Neural progenitor cell (in vitro differentiated cells): ENCODE measurements around the gene CLSTN3. TPM values are rescaled to one million over a fixed set of nuclear protein-coding genes. Genes with fewer than 3 reads are reported as not detected.
A peak's percentile ranks its signal among the peaks of the same experiment; 100 is the strongest.

Experiments used
- DNase-seq: peaks from one replicate; pipeline ENCODE4 v3.0.0-alpha.2; 2016; ENCODE audit warnings: low spot score
- H2AFZ ChIP-seq: fragments of 200-600 bp; sonication (generic); replicated peaks from 2 replicates; pipeline ENCODE4 v1.6.1; 2016; ENCODE audit warnings: antibody characterized with exemption
- H3F3A ChIP-seq: fragments of 200-600 bp; sonication (generic); 2 replicates; pipeline ENCODE4 v1.6.1; 2016; ENCODE audit warnings: antibody characterized with exemption, low read depth
- H3K27ac ChIP-seq: fragments of 200-600 bp; sonication (generic); 2 replicates; pipeline ENCODE4 v1.5.1; 2016; ENCODE audit warnings: mild to moderate bottlenecking
- H3K27me3 ChIP-seq: fragments of 200-600 bp; sonication (generic); 2 replicates; pipeline ENCODE4 v1.6.1; 2016; ENCODE audit warnings: mild to moderate bottlenecking, moderate library complexity
- H3K36me3 ChIP-seq: fragments of 200-600 bp; sonication (generic); 2 replicates; pipeline ENCODE4 v1.5.1; 2016
- H3K4me1 ChIP-seq: fragments of 200-600 bp; sonication (generic); 2 replicates; pipeline ENCODE4 v1.6.1; 2016; ENCODE audit warnings: mixed run types
- H3K4me2 ChIP-seq: fragments of 200-600 bp; sonication (generic); 2 replicates; pipeline ENCODE4 v1.6.1; 2016
- H3K4me3 ChIP-seq: fragments of 200-600 bp; sonication (generic); 2 replicates; pipeline ENCODE4 v1.5.1; 2016
- H3K79me2 ChIP-seq: fragments of 200-600 bp; sonication (generic); 2 replicates; pipeline ENCODE4 v1.6.1; 2016; ENCODE audit warnings: low read depth
- H3K9ac ChIP-seq: fragments of 200-600 bp; sonication (generic); 2 replicates; pipeline ENCODE4 v1.6.1; 2016
- H3K9me3 ChIP-seq: fragments of 200-600 bp; sonication (generic); 2 replicates; pipeline ENCODE4 v1.5.1; 2016; ENCODE audit warnings: low read depth
- H4K20me1 ChIP-seq: fragments of 200-600 bp; sonication (generic); 2 replicates; pipeline ENCODE4 v1.6.1; 2016; ENCODE audit warnings: low read depth
- H3K27ac Mint-ChIP-seq: 3 replicates; pipeline ENCODE4 v1.8.0; 2021; ENCODE audit warnings: mixed read lengths
- H3K27me3 Mint-ChIP-seq: 2 replicates; pipeline ENCODE4 v1.8.0; 2022; ENCODE audit warnings: low read depth, mild to moderate bottlenecking, inconsistent platforms, moderate library complexity, mixed read lengths; ENCODE audit not compliant: insufficient read depth
- H3K36me3 Mint-ChIP-seq: 3 replicates; pipeline ENCODE4 v1.8.0; 2021; ENCODE audit warnings: mixed read lengths
- H3K4me1 Mint-ChIP-seq: 3 replicates; pipeline ENCODE4 v1.8.0; 2021; ENCODE audit warnings: mixed read lengths
- H3K4me3 Mint-ChIP-seq: 3 replicates; pipeline ENCODE4 v1.8.0; 2021; ENCODE audit warnings: mild to moderate bottlenecking, moderate library complexity, mixed read lengths
- H3K9me3 Mint-ChIP-seq: 3 replicates; pipeline ENCODE4 v1.8.0; 2020; ENCODE audit warnings: mixed read lengths
- CTCF ChIP-seq: fragments of 200-600 bp; sonication (generic); IDR thresholded peaks from 2 replicates; pipeline ENCODE4 v1.5.1; 2017; ENCODE audit warnings: antibody characterized with exemption, mild to moderate bottlenecking
- EZH2 ChIP-seq: fragments of 200-600 bp; sonication (generic); IDR thresholded peaks from 2 replicates; pipeline ENCODE4 v1.6.1; 2017; ENCODE audit warnings: antibody characterized with exemption, mild to moderate bottlenecking, moderate library complexity
- EZH2phosphoT487 ChIP-seq: fragments of 200-600 bp; sonication (generic); IDR thresholded peaks from 2 replicates; pipeline ENCODE4 v1.6.1; 2017; ENCODE audit warnings: antibody characterized with exemption
- total RNA-seq: library from RNA; depleted of rRNA; stranded (reverse); fragments of >200 nt; gene quantifications from 2 replicates; pipeline ENCODE4 v1.2.3, GENCODE V29; 2015; ENCODE audit warnings: low replicate concordance

The CLSTN3 gene
- total RNA-seq, 1 donor from 2014 or later = 24.0 TPM

- peaks cover 8% of the 10 kb centered on the region for H3K27me3 Mint-ChIP-seq
- H3K27ac ChIP-seq = peak overlapping the region; percentile 25
- H3K36me3 ChIP-seq = no peaks in the 10 kb centered on the region
- peaks cover 6% of the 10 kb centered on the region for H3K4me1 Mint-ChIP-seq
- no peak for DNase-seq
- no peak overlapping the region for H3K4me3 ChIP-seq
- H3K4me3 Mint-ChIP-seq = no peak overlapping the region
- TF ChIP-seq CTCF (no peak), EZH2phosphoT487 (no peak), EZH2 (no peak)
- no peaks in the 10 kb centered on the region for H3K9me3 ChIP-seq
- H3K9ac ChIP-seq = no peak overlapping the region
- no peaks in the 10 kb centered on the region for H3K4me1 ChIP-seq
- no peak overlapping the region for H3K27ac Mint-ChIP-seq
- peaks cover 50% of the 10 kb centered on the region for H3K36me3 Mint-ChIP-seq
- no peak overlapping the region for H3K4me2 ChIP-seq
- peaks cover 6% of the 10 kb centered on the region for H4K20me1 ChIP-seq
- no peaks in the 10 kb centered on the region for H3K27me3 ChIP-seq
- H3K79me2 ChIP-seq = peaks cover 6% of the 10 kb centered on the region
- peaks cover 4% of the 10 kb centered on the region for H3K9me3 Mint-ChIP-seq
- H2AFZ ChIP-seq = no peak overlapping the region
- peaks cover 23% of the 10 kb centered on the region for H3F3A ChIP-seq
Observed at GRCh38 chr12:7197841-7198240, 67.7 kb downstream of the CLSTN3 start.

DNA sequence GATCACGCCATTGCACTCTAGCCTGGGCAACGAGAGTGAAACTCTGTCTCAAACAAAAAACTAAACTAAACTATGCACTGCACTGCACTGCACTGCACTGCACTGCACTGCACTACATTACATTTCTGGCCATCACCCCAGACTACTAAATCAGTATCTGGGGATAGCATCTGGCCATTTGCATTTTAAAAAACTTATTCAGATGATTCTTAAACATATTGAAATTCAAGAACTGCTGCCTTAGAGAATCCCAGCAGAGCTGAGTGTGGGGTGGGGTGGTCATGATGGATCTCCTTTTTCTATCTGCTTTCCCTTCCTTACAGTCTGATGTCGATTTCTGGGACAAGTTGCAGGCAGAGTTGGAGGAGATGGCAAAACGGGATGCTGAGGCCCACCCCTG lies 72.9 kb downstream of the CLSTN3 start:
- TF ChIP-seq EZH2phosphoT487 (no peak), EZH2 (no peak), CTCF (no peak)
- Histone ChIP-seq H3K27ac (no peak overlapping the region), H3K4me3 (no peak overlapping the region), H3K27me3 (no peaks in the 10 kb centered on the region), H3K79me2 (no peaks in the 10 kb centered on the region), H3K4me1 (no peaks in the 10 kb centered on the region), H3K36me3 (no peaks in the 10 kb centered on the region), H3F3A (no peaks in the 10 kb centered on the region), H3K9me3 (no peaks in the 10 kb centered on the region), H4K20me1 (no peaks in the 10 kb centered on the region), H3K4me2 (no peak overlapping the region), H3K9ac (no peak overlapping the region), H2AFZ (no peak overlapping the region)
- Mint-ChIP-seq H3K4me3 (no peak overlapping the region), H3K4me1 (peaks cover 6% of the 10 kb centered on the region), H3K27me3 (peaks cover 8% of the 10 kb centered on the region), H3K9me3 (peaks cover 4% of the 10 kb centered on the region), H3K27ac (no peak overlapping the region), H3K36me3 (peaks cover 58% of the 10 kb centered on the region)
- no peak for DNase-seq

GRCh38 chr12:7205091-7205490 lies 74.9 kb downstream of the CLSTN3 start:
- no peaks in the 10 kb centered on the region for H3K36me3 ChIP-seq
- Mint-ChIP-seq H3K36me3 (peaks cover 66% of the 10 kb centered on the region), H3K4me1 (no peaks in the 10 kb centered on the region), H3K27me3 (peaks cover 12% of the 10 kb centered on the region), H3K4me3 (no peak overlapping the region), H3K27ac (no peak overlapping the region), H3K9me3 (peaks cover 6% of the 10 kb centered on the region)
- TF ChIP-seq EZH2phosphoT487 (no peak), CTCF (no peak), EZH2 (no peak)
- no peak overlapping the region for H3K27ac ChIP-seq
- no peak for DNase-seq
- no peaks in the 10 kb centered on the region for H4K20me1 ChIP-seq
- no peak overlapping the region for H3K4me3 ChIP-seq
- H3K4me2 ChIP-seq = no peak overlapping the region
- H3K79me2 ChIP-seq = no peaks in the 10 kb centered on the region
- no peak overlapping the region for H2AFZ ChIP-seq
- no peak overlapping the region for H3K9ac ChIP-seq
- H3F3A ChIP-seq = no peaks in the 10 kb centered on the region
- no peaks in the 10 kb centered on the region for H3K4me1 ChIP-seq
- H3K9me3 ChIP-seq = no peaks in the 10 kb centered on the region
- H3K27me3 ChIP-seq = no peaks in the 10 kb centered on the region
